ENCODE results near the gene WNT16. TPM values are rescaled to one million over a fixed set of nuclear protein-coding genes. Genes with fewer than 3 reads are reported as not detected.

The WNT16 gene
- total RNA-seq, 2 donors from 2014 or later = not detected

DNA sequence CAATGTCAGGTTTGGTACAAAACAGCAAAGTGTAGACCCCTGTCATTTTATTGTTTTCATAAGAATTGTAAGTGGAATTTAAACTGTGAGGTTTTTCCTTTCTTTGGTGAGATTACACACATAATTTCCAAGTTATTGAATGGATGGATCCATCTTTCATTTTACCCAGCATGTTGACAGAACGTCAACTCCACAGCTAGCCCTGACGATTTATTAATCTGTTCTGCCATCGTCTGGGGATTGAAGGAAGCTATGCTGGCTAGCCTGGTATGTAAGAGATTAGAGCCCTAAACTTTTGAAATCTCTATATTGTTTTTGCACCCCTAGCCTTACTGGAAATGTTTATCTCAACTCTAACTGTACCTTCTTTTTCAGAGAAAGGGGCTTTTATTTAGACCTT lies 8.6 kb downstream of the WNT16 start:
- Histone ChIP-seq H3K27me3 (replicated peaks; ENCODE audit: insufficient read depth) (no peaks in the 10 kb centered on the region), H3K9me3 (no peaks in the 10 kb centered on the region), H3K4me3 (no peak overlapping the region), H3K4me1 (ENCODE audit: control insufficient read depth in 1 of 2, low read depth in 2 of 2) (no peaks in the 10 kb centered on the region), H3K36me3 (no peaks in the 10 kb centered on the region), H3K27ac (no peak overlapping the region)
- no peak for TF ChIP-seq CTCF (IDR thresholded peaks at IDR 0.05)
- no peak for DNase-seq (ENCODE audit: low spot score)
- ATAC-seq (ENCODE audit: insufficient number of reproducible peaks, low FRiP score, low read depth) = no peak

DNA sequence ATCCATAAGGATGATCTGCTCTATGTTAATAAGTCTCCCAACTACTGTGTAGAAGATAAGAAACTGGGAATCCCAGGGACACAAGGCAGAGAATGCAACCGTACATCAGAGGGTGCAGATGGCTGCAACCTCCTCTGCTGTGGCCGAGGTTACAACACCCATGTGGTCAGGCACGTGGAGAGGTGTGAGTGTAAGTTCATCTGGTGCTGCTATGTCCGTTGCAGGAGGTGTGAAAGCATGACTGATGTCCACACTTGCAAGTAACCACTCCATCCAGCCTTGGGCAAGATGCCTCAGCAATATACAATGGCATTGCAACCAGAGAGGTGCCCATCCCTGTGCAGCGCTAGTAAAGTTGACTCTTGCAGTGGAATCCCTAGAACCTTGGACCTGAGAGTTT lies 10.3 kb downstream of the WNT16 start:
- H3K4me1 ChIP-seq (ENCODE audit: control insufficient read depth in 1 of 2, low read depth in 2 of 2) = no peaks in the 10 kb centered on the region
- no peak overlapping the region for H3K4me3 ChIP-seq
- no peaks in the 10 kb centered on the region for H3K27me3 ChIP-seq (replicated peaks; ENCODE audit: insufficient read depth)
- no peak for TF ChIP-seq CTCF (IDR thresholded peaks at IDR 0.05)
- H3K36me3 ChIP-seq = no peaks in the 10 kb centered on the region
- DNase-seq (ENCODE audit: low spot score) = no peak
- no peaks in the 10 kb centered on the region for H3K9me3 ChIP-seq
- no peak for ATAC-seq (ENCODE audit: insufficient number of reproducible peaks, low FRiP score, low read depth)
- H3K27ac ChIP-seq = no peak overlapping the region

DNA sequence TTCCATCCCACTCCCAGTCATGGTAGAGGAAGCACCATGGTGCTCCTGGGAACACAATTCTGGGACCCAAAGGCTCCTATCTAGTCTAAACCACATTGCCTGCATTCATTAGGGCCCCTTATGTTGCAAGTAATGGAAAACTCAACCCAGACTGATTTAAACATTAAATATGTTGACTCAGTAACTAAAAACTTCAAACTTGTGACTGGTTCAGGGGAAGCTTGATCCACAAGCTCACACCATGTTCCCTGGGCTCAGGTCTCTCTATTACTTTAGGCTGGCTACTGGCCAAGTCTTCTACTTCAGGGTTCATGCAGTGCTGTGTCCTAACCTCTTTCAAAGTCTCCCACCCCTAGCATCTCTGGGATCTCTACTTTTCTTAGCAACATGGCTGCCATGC lies 13.1 kb downstream of the WNT16 start:
- H3K9me3 ChIP-seq = no peaks in the 10 kb centered on the region
- H3K27me3 ChIP-seq (replicated peaks; ENCODE audit: insufficient read depth) = no peaks in the 10 kb centered on the region
- no peak overlapping the region for H3K27ac ChIP-seq
- no peaks in the 10 kb centered on the region for H3K36me3 ChIP-seq
- DNase-seq (ENCODE audit: low spot score) = no peak
- no peak for ATAC-seq (ENCODE audit: insufficient number of reproducible peaks, low FRiP score, low read depth)
- TF ChIP-seq CTCF (IDR thresholded peaks at IDR 0.05) = no peak
- no peak overlapping the region for H3K4me3 ChIP-seq
- no peaks in the 10 kb centered on the region for H3K4me1 ChIP-seq (ENCODE audit: control insufficient read depth in 1 of 2, low read depth in 2 of 2)

DNA sequence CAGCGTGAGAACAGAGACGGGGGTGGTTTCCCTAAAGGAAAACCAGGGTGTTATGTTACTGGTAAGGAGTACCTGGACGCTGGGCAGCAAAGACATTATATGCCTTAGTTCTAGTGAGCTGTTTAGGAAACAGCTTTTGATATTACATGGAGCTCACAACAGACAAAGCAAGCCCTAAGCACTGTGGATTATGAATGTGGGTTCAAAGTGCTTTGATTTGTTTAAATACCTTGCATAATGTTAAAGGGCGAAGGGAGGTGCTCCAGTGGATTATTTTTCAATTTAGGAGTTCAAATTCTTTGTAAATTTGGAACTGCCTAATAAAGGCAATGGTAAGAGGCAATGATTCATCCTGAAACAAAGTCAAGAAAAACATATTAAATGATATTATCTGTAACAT lies 13.8 kb downstream of the WNT16 start:
- Histone ChIP-seq H3K4me1 (ENCODE audit: control insufficient read depth in 1 of 2, low read depth in 2 of 2) (no peaks in the 10 kb centered on the region), H3K9me3 (no peaks in the 10 kb centered on the region), H3K36me3 (no peaks in the 10 kb centered on the region), H3K4me3 (no peak overlapping the region), H3K27me3 (replicated peaks; ENCODE audit: insufficient read depth) (no peaks in the 10 kb centered on the region), H3K27ac (no peak overlapping the region)
- no peak for TF ChIP-seq CTCF (IDR thresholded peaks at IDR 0.05)
- ATAC-seq (ENCODE audit: insufficient number of reproducible peaks, low FRiP score, low read depth) (no peak), DNase-seq (ENCODE audit: low spot score) (no peak)

GRCh38 chr7:121343302-121343701 lies 14.5 kb downstream of the WNT16 start:
- H3K36me3 ChIP-seq = no peaks in the 10 kb centered on the region
- no peak for ATAC-seq (ENCODE audit: insufficient number of reproducible peaks, low FRiP score, low read depth)

More at GRCh38 chr7:121343302-121343701, 14.5 kb downstream of the WNT16 start:
- Histone ChIP-seq H3K4me1 (ENCODE audit: control insufficient read depth in 1 of 2, low read depth in 2 of 2) (no peaks in the 10 kb centered on the region), H3K4me3 (no peak overlapping the region), H3K27ac (no peak overlapping the region), H3K9me3 (no peaks in the 10 kb centered on the region), H3K27me3 (replicated peaks; ENCODE audit: insufficient read depth) (no peaks in the 10 kb centered on the region)
- no peak for DNase-seq (ENCODE audit: low spot score)
- no peak for TF ChIP-seq CTCF (IDR thresholded peaks at IDR 0.05)
